H9 (cell line): ENCODE data around the gene TOP3B. TPM values are rescaled to one million over a fixed set of nuclear protein-coding genes. Genes with fewer than 3 reads are reported as not detected.

Source experiments
- DNase-seq: peaks from one replicate; pipeline ENCODE4 v3.0.0-alpha.2; 2017
- H2AFZ ChIP-seq: one replicate; pipeline ENCODE4 v1.6.1; 2013; ENCODE audit warnings: mild to moderate bottlenecking, low read length, control low read depth, moderate library complexity
- H2AK5ac ChIP-seq: 2 replicates; pipeline ENCODE4 v1.6.1; 2013; ENCODE audit warnings: low read length, control low read depth, mixed read lengths; ENCODE audit not compliant: insufficient read length
- H2BK120ac ChIP-seq: one replicate; pipeline ENCODE4 v1.6.1; 2013; ENCODE audit warnings: low read depth, mild to moderate bottlenecking, low read length, control low read depth, inconsistent platforms; ENCODE audit not compliant: poor library complexity, severe bottlenecking
- H2BK12ac ChIP-seq: 2 replicates; pipeline ENCODE4 v1.6.1; 2013; ENCODE audit warnings: low read length, control low read depth, mixed read lengths, low read depth; ENCODE audit not compliant: insufficient read length
- H2BK15ac ChIP-seq: 2 replicates; pipeline ENCODE4 v1.6.1; 2013; ENCODE audit warnings: low read depth, low read length, control low read depth
- H2BK20ac ChIP-seq: one replicate; pipeline ENCODE4 v1.6.1; 2013; ENCODE audit warnings: low read depth, mild to moderate bottlenecking, low read length, control low read depth, inconsistent platforms; ENCODE audit not compliant: poor library complexity, severe bottlenecking
- H2BK5ac ChIP-seq: 2 replicates; pipeline ENCODE4 v1.6.1; 2013; ENCODE audit warnings: low read length, control low read depth, mixed read lengths; ENCODE audit not compliant: insufficient read length
- H3K14ac ChIP-seq: 2 replicates; pipeline ENCODE4 v1.6.1; 2013; ENCODE audit warnings: low read length, control low read depth; ENCODE audit not compliant: insufficient read depth
- H3K18ac ChIP-seq: 2 replicates; pipeline ENCODE4 v1.6.1; 2013; ENCODE audit warnings: low read depth, mild to moderate bottlenecking, mixed read lengths, low read length, control low read depth; ENCODE audit not compliant: insufficient read length
- H3K23ac ChIP-seq: 2 replicates; pipeline ENCODE4 v1.6.1; 2013; ENCODE audit warnings: low read length, control low read depth, mixed read lengths, low read depth; ENCODE audit not compliant: insufficient read length
- H3K23me2 ChIP-seq: 2 replicates; pipeline ENCODE4 v1.6.1; 2013; ENCODE audit warnings: low read depth, mild to moderate bottlenecking, mixed read lengths, low read length, control low read depth; ENCODE audit not compliant: insufficient read length, poor library complexity, severe bottlenecking
- H3K27ac ChIP-seq: 2 replicates; pipeline ENCODE4 v1.5.1; 2013; ENCODE audit warnings: low read length, control low read depth, mixed read lengths, low read depth; ENCODE audit not compliant: insufficient read length
- H3K27me3 ChIP-seq: 2 replicates; pipeline ENCODE4 v1.6.1; 2013; ENCODE audit warnings: low read length, control low read depth, inconsistent platforms; ENCODE audit not compliant: insufficient read depth
- H3K4ac ChIP-seq: 2 replicates; pipeline ENCODE4 v1.6.1; 2013; ENCODE audit warnings: low read depth, mild to moderate bottlenecking, control low read depth, inconsistent platforms, low read length, moderate library complexity
- H3K4me1 ChIP-seq: 2 replicates; pipeline ENCODE4 v1.6.1; 2013; ENCODE audit warnings: low read length, control low read depth, inconsistent platforms; ENCODE audit not compliant: insufficient read depth
- H3K4me2 ChIP-seq: 2 replicates; pipeline ENCODE4 v1.6.1; 2013; ENCODE audit warnings: low read length, control low read depth, mixed read lengths; ENCODE audit not compliant: insufficient read length, insufficient read depth
- H3K56ac ChIP-seq: 2 replicates; pipeline ENCODE4 v1.6.1; 2013; ENCODE audit warnings: low read depth, mild to moderate bottlenecking, mixed read lengths, low read length, control low read depth; ENCODE audit not compliant: insufficient read length
- H3K79me1 ChIP-seq: 2 replicates; pipeline ENCODE4 v1.6.1; 2013; ENCODE audit warnings: low read depth, mild to moderate bottlenecking, moderate library complexity, low read length, control low read depth, inconsistent platforms; ENCODE audit not compliant: insufficient read depth, poor library complexity, severe bottlenecking
- H3K79me2 ChIP-seq: 2 replicates; pipeline ENCODE4 v1.6.1; 2013; ENCODE audit warnings: low read length, control low read depth, inconsistent platforms; ENCODE audit not compliant: insufficient read depth
- H3K9ac ChIP-seq: 2 replicates; pipeline ENCODE4 v1.6.1; 2013; ENCODE audit warnings: low read length, control low read depth, mixed read lengths; ENCODE audit not compliant: insufficient read length; ENCODE audit errors: extremely low read depth
- H3K9me3 ChIP-seq: one replicate; pipeline ENCODE4 v1.6.1; 2013; ENCODE audit warnings: low read depth, low read length, inconsistent platforms; ENCODE audit not compliant: control insufficient read depth
- H3T11ph ChIP-seq: one replicate; pipeline ENCODE4 v1.6.1; 2013; ENCODE audit warnings: mild to moderate bottlenecking, low read length, control low read depth, inconsistent platforms
- H4K20me1 ChIP-seq: one replicate; pipeline ENCODE4 v1.6.1; 2013; ENCODE audit not compliant: control insufficient read depth, insufficient read length, insufficient read depth
- H4K5ac ChIP-seq: 2 replicates; pipeline ENCODE4 v1.6.1; 2013; ENCODE audit warnings: low read depth, mild to moderate bottlenecking, mixed read lengths, low read length, control low read depth; ENCODE audit not compliant: insufficient read length
- H4K8ac ChIP-seq: replicated peaks from 2 replicates; pipeline ENCODE4 v1.6.1; 2013; ENCODE audit warnings: low read length, control low read depth, mixed read lengths, low read depth; ENCODE audit not compliant: insufficient read length
- H4K91ac ChIP-seq: 2 replicates; pipeline ENCODE4 v1.6.1; 2013; ENCODE audit warnings: low read depth, mild to moderate bottlenecking, moderate library complexity, mixed read lengths, low read length, control low read depth; ENCODE audit not compliant: insufficient read length
- H3K27ac Mint-ChIP-seq, 3 experiments: 2 replicates in 2 of 3; 3 replicates in 1 of 3; pipeline ENCODE4 v1.8.0; 2020 to 2021; ENCODE audit warnings: mixed read lengths in 3 of 3, mild to moderate bottlenecking in 1 of 3, moderate library complexity in 1 of 3
- H3K27me3 Mint-ChIP-seq: 2 replicates; pipeline ENCODE4 v1.8.0; 2021; ENCODE audit warnings: low read depth, mild to moderate bottlenecking, moderate library complexity, mixed read lengths
- H3K36me3 Mint-ChIP-seq, 3 experiments: 2 replicates in 2 of 3; 3 replicates in 1 of 3; pipeline ENCODE4 v1.8.0; 2020 to 2021; ENCODE audit warnings: low read depth in 3 of 3, mixed read lengths in 3 of 3; ENCODE audit not compliant: insufficient read depth in 1 of 3
- H3K4me1 Mint-ChIP-seq, 2 experiments: 2 replicates each; pipeline ENCODE4 v1.8.0; 2020; ENCODE audit warnings: mixed read lengths in 2 of 2
- H3K4me3 Mint-ChIP-seq, 2 experiments: 2 replicates in 1 of 2; 3 replicates in 1 of 2; pipeline ENCODE4 v1.8.0; 2020 to 2021; ENCODE audit warnings: mild to moderate bottlenecking in 2 of 2, mixed read lengths in 2 of 2, moderate library complexity in 1 of 2
- H3K9me3 Mint-ChIP-seq, 2 experiments: 2 replicates in 1 of 2; 3 replicates in 1 of 2; pipeline ENCODE4 v1.8.0; 2020; ENCODE audit warnings: mild to moderate bottlenecking in 2 of 2, mixed read lengths in 2 of 2, moderate library complexity in 1 of 2
- CTCF ChIP-seq: fragments of 200-600 bp; sonication (generic); conservative IDR thresholded peaks from 3 replicates; pipeline ENCODE4 v1.8.0; 2021; ENCODE audit warnings: antibody characterized with exemption, mild to moderate bottlenecking
- WGBS: extraction: QIAGEN DNeasy Blood & Tissue Kit; methylation state at CpG from one replicate; pipeline ENCODE4 v1.1.7; 2013; ENCODE audit warnings: missing lambda C conversion rate, low lambda C conversion rate, mixed read lengths; ENCODE audit not compliant: insufficient read length; ENCODE audit errors: extremely low coverage; 5-methylcytosine and 5-hydroxymethylcytosine counted together
- total RNA-seq: library from RNA; stranded (reverse); gene quantifications from 2 replicates; pipeline ENCODE4 v1.2.1, GENCODE V29; 2021

Gene TOP3B
- total RNA-seq, 1 experiment from 2014 or later: 55.2 TPM

- Mint-ChIP-seq H3K27ac (peak overlapping the region in 2 of 3 experiments; percentile 67 to 95; a peak in 3 of 7 replicates), H3K36me3 (peaks cover 6 to 12% (median 9%) of the 10 kb centered on the region in 3 experiments; a peak in 6 of 7 replicates), H3K4me1 (peaks cover 2 to 8% of the 10 kb centered on the region in 2 experiments), H3K9me3 (no peaks in the 10 kb centered on the region), H3K4me3 (peak overlapping the region; percentile 81 to 85), H3K27me3 (no peaks in the 10 kb centered on the region; the same call in 1 of the 2 replicates)
- Histone ChIP-seq H4K20me1 (peaks cover 2% of the 10 kb centered on the region), H3K27ac (no peak overlapping the region), H3T11ph (no peak overlapping the region), H4K8ac (no peak overlapping the region), H3K18ac (peak overlapping the region; percentile 4), H3K23ac (no peak overlapping the region), H4K91ac (no peak overlapping the region), H2AK5ac (no peak overlapping the region), H2BK120ac (no peak overlapping the region), H3K79me2 (no peaks in the 10 kb centered on the region), H3K56ac (no peak overlapping the region), H3K4me2 (peak overlapping the region; percentile 74), H2AFZ (no peak overlapping the region), H2BK12ac (no peak overlapping the region), H4K5ac (no peak overlapping the region), H3K79me1 (no peaks in the 10 kb centered on the region), H3K27me3 (no peaks in the 10 kb centered on the region), H3K14ac (no peak overlapping the region), H3K4ac (no peak overlapping the region), H3K23me2 (peaks cover 4% of the 10 kb centered on the region), H2BK20ac (no peak overlapping the region), H3K9ac (peak overlapping the region; percentile 2), H3K4me1 (no peaks in the 10 kb centered on the region), H2BK15ac (no peak overlapping the region), H2BK5ac (no peak overlapping the region), H3K9me3 (no peaks in the 10 kb centered on the region)
- WGBS: no CpG with 5 or more reads among the region's 42 CpGs
- DNase-seq: peak; percentile 93
- TF ChIP-seq CTCF: peak; percentile 97
These were observed 44.3 kb downstream of the TOP3B start for GRCh38 chr22:21938071-21938822.
